GM18873 (cell line): ENCODE measurements around the gene EPS8L3.
"Not testable (repeated sequence)": the region's sequence is repeated elsewhere in the genome, so short reads cannot be mapped to it uniquely, and the experiment has no call there.

Source experiments
- ATAC-seq: cut with Tn5 transposase; IDR thresholded peaks from one replicate; pipeline ENCODE4 v1.9.1; 2021; ENCODE audit warnings: mild to moderate bottlenecking, moderate library complexity, moderate number of reproducible peaks; ENCODE audit not compliant: unreplicated experiment, low FRiP score

The EPS8L3 gene

DNA sequence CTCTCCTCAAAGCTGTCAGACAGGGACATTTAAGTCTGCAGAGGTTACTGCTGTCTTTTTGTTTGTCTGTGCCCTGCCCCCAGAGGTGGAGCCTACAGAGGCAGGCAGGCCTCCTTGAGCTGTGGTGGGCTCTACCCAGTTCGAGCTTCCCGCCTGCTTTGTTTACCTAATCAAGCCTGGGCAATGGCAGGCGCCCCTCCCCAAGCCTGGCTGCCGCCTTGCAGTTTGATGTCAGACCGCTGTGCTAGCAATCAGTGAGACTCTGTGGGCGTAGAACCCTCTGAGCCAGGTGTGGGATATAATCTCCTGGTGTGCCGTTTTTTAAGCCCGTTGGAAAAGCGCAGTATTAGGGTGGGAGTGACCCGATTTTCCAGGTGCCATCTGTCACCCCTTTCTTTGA is 15.4 kb downstream of the EPS8L3 start:
- not testable (repeated sequence) for ATAC-seq

DNA sequence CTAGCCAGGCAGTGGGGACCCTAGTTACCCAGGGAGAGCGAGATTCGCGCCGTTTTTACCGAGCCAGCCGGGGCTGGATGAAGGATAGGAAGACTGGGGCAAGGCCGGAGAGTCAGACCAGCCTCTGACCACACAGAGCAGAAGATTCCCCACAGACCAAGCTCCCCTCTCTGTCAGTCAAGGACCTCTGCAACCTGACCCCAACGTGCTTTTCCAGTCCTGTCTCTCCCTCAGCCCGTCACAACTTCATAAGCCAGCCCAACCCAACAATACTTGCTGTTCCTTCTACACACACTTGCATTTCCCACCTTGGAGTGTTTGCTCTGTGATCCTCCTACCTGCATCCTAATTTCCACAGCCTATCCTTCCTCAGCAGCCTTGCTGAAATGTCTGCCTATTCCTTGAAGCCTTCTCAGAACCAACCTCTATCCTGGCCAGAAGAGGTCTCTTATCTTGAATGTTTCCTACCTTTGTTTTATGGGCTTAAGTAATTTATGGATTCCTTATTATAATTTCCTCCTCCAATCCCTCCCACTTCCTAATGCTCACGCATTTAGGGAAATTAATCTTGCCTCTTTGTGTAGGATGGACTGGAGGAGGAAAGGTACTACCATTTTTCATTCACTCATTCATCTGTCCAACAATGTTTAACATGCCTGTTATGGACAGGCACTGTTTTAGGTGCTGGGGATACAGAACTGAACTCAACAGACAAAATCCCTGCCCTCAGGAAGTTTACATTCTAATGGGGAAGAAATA is 22.9 kb downstream of the EPS8L3 start, which contains the start of gene GSTM3:
Gene GSTM3 (minus strand): TSS at position 424 of the 759 bp plus-strand sequence. CDS start 751 bp downstream, outside the sequence.
- ATAC-seq = no peak

DNA sequence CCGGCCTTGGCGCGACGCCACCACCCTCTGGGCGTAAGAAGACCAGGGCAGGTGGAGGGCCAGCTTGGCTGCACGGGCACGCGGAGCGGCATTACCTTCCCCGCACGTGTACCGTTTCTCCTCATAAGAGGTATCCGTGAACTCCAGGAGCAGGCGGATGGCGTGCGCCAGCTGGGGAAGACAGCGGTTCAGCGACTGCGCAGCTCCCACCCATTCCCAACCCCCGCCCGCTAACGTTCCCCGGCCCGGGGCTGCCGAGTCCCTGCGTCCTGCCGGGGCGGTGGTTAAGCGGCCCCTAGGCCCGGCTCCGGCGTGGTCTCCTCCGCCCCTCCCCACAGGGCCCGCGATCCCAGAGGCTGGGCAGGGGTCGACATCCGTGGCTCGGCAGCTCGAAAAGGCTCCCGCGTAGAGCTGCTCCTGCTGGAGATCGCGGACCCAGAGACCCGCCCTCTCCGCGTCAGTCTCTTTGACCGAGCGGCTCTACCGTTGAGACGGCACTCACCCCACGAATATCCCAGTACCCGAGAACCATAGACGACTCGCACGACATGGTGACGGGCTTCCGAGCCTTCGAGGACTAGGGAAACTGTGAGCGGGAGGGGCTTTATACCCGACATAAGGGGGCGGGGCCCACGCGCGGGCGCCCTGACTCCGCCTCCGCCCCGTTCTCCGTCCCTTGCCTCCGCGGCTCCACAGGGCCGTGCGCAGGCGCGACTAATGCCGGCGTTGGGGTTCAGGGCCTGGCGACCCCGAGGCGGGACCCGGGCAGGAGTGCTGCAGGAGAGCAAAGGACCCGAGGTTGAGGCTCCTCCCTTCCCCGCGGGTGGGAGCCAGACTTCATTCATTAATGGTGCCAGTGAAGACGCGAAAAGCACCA is 23.7 kb downstream of the EPS8L3 start:
- peak; percentile 64 for ATAC-seq

DNA sequence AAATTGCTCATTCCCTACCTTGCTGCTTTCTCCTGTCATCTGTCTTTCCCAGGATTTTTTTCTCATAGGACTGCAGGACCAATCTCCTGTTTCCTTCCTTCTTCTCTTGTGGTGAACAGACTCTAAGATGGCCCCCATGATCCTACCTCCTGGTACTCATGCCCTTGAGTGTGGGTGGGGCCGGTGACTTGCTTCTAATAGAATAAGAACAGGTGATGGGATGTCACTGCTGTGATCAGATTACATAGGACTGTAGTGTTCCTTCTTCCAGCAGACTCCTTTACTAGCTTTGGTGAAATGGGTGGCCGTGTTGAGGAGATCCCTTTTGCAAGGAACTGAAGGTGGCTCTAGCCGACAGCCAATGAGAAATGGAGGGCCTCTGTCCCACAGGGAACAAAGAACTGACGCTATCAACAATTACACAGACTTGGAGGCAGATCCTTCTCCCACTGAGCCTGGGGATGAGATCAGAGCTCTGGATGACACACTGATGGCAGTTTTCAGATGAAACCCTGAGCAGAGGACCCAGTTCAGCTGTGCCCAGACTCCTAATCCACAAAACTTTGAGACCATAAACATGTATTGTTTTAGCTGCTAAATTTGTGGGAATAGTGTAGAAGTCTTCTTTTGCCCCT is 30.4 kb downstream of the EPS8L3 start:
- ATAC-seq = no peak

DNA sequence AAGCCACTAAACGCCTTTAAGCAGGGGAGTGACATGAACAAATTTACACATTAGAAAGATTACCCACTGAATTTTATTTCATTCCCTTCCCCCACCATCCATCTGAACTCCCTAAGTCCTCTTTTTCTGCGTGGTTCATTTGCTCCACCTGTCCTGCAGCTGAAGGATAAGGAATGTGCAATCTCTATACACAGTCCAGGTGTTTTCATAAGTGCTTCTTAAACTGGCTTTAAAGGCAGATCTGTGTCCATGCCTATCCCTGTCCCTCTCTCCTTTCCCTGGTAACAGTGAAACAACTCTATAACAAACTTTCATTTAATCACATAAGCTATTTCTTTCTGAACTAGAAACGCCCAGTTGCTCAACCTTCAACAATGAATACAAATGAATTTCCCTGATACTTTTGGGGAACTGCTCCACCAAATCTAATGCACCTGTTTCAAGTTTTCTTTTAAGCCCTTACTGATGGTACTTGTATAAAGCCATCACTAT is 31.3 kb downstream of the EPS8L3 start:
- no peak for ATAC-seq

DNA sequence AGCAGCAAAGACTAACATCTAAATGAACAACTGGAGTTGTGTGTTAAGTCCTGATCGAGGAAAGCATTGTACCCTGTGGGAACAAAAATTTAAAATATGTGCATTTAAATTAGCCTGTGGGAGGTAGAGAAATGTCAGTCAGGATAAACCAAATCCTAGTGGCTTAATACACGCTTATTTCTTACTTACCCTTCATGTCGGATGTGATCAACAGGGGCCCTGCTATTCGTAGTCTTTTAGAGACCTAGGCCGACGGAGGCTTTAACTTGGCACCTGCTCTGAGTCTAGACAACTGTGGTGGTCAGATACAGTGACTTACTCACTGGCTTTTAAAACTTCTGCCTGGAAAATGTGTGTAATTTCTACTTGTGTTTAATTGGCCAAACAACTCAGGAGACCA is 33.1 kb downstream of the EPS8L3 start:
- ATAC-seq = no peak

DNA sequence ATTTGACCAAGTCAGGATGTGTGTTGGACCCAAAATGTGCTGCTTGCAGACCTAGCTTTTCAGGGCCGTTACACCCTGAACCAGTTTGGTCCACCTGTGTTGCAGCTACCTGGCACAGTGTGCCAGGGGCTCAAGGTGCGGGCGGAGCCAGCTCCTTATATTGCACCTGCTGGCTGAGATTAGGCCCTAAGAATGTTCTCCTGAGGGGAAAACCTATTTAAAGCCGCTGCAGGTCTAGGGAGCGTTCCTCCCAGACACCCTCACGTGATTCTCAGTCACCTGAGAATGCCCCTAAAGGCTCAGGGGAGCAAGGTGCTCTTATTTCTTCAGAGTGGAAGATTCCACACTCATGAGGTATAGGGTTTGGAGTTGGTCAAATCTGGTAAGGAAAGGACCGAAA is 34.9 kb downstream of the EPS8L3 start:
- ATAC-seq = no peak

DNA sequence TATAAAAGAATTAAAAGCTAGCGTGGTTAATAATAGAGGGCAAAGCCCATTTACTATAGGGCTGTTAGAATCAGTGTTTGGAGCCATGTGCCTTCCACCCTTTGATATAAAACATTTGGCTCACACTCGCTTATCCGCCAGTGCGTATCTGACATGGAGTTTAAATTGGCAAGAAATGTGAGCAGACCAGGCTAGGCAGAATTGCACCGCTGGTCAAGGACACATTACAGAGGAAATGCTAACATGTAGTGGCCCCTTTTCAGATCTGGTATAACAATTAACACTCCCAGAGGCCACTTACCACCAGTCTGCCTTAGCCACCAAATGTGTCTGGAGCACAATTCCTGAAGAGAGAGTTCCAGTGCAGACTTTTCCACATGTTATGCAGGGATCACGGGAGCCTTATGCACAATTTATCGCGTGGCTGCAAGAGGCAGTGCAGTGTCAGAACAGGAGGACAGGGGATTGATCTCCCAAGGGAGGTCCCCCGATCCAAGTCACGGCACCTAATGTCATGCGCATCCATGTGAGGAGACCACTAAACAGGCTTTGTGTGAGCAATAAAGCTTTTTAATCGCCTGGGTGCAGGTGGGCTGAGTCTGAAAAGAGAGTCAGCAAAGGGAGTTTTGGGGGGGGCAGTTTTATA is 36.9 kb downstream of the EPS8L3 start:
- ATAC-seq = no peak

DNA sequence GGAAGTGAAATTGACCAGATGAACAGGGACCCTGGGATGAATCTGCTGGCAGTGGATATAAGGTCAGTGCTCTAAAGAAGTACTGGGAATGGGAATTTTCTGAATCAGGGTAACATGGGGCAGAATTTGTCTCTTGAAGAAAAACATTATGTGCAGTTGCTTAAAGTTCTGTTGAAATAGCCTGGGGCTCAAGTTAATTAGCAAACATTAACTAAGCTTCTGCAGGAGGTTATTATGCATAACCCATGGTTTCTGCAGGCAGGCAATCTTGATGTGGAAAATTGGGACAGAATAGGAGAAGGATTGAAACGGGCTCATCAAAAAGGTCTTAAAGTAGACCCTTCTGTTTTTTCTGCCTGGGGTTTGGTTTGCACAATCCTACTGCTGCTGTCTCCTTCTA is 37.7 kb downstream of the EPS8L3 start:
- no peak for ATAC-seq

DNA sequence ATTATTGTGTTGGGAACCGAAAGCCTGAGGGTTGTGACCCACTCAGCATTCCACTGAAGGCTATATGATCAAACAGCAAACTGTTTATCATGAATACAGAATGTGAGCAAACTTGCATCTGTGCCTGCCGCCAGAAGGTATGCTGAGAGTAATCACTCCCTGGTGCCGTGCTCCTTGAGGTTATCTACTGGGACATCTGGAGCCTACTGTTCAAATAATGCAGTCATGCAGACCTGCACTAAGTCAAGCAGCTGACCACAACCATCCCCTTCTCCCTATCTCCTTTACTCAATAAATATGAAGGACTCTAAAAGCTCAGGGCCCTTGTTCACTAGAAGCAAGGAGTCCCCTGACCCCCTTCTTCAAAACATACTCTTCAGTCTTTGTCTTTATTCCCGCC is 38.2 kb downstream of the EPS8L3 start:
- ATAC-seq = no peak

DNA sequence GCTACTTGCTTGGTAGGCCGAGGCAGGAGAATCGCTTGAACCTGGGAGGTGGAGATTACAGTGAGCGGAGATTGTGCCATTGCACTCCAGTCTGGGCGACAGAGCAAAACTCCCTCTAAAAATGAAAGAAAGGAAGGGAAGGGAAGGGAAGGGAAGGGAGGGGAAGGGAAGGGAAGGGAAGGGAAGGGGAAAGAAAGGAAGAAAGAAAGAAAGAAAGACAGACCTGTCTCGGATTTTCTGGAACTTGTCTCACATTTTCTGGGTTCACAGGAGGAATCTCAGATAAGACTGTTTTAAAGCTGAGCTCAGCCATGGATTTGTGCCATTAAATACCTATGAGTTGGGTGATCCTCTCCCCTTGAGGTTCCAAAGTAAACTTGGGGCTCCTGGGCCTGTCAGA is 38.8 kb downstream of the EPS8L3 start:
- ATAC-seq = no peak

DNA sequence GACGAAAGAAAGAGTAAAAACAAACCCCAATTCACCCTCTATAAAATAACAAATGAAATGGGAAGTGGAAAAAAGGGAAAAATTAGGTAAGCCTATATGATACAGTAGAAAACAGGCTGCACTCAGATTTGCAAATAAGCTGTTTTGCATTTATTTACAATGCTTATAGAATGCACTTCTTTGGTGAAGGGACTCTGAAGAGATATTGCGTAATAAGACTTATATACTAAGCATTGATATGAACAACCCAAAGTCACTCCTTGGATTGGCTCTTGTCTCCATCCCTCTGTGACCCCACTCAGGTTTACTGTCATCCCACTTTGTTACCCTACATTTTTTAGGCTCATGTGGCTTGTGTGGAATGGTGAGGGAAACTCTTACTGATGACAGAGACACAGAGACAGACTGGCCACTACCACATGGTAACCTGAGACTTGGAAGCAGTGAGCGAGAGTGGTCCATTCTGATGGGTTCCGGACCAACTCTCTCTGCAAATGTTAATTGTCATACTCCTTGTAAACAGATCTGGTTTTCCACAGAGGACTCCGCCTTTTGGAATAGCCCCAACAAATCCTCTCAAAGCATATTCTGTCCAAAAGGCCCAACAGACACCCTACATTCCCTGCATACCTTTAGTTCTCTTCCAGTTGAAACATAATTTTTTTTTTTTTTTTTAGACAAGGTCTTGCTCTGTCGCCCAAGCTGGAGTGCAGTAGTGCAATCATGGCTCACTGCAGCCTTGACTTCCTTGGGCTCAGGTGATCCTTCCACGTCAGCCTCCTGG is 40.6 kb downstream of the EPS8L3 start:
- ATAC-seq = no peak

DNA sequence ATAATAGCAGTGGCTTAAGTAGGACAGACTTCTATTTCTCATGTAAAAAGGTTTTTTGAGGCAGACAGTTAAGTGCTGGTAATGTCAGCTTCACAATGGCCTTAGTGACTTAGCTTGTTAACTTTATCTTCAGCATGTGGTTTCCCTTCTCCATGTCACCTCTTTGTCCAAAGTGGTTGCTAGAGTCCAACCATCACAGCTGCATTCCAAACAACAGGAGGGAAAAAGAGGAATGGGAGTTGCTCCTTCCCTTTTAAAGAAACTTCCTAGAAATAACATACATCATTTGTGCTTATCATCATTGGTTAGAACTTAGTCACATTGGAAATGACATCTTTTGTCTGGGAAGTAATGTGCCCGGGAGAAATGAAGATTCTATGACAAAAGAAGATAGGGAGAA is 41.8 kb downstream of the EPS8L3 start:
- ATAC-seq = no peak

DNA sequence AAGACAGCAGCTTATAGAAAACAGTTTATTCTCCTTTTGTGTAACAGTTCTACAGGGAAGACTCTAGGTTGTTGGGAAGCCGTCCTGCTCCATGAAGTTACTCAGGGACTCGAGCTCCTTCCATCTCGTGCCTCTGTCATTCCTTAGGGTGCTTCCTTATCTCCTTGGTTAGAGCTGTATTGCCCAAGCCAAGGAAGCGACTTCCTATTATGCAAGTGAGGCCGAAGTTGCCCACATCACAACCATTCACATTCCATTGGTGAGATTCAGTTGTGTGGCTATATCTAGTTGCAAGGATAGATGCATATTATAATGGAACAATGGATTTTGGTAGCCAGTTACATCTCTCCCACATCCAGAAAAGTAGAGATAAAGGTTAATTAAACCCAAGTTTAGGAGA is 42.7 kb downstream of the EPS8L3 start:
- no peak for ATAC-seq

DNA sequence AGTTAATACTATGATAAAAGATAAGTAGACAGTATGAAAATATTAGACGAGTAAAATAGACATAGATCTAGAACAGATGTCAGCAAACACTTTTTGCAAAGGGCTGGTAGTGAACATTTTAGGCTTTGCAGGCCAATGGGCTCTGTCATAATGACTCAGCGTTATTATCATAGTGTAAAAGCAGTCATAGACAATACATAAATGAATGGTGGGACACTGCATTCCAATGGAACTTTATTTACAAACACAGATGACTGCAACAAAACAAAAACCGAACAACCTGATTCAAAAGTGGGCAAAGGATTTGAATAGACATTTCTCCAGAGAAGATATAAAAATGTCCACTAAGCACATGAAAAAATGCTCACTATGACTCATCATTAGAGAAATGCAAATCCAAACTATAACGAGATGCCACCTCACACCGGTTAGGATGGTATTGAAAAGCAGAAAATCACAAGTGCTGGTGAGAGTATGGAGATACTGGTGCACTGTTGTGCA is 44.3 kb downstream of the EPS8L3 start:
- peak; percentile 56 for ATAC-seq

DNA sequence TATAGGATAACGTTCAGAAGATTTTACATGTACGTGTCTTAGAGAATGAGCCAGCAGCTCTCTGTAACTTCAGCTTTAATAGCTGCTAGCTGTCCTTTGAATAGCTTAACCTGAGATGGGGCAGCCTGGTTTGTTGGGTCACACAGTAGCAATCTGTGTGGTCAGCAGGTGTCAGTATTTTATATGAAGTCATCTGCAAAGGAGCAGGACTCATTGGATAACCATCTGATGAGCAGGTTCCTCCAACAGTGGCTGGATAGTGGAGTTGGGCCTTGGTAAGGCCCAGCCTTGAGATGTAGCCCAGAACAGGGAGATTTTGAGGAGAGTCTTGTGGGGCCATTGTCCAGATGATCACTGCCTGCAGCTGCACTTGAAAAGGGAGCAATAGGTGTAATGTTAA is 45.2 kb downstream of the EPS8L3 start:
- no peak for ATAC-seq

DNA sequence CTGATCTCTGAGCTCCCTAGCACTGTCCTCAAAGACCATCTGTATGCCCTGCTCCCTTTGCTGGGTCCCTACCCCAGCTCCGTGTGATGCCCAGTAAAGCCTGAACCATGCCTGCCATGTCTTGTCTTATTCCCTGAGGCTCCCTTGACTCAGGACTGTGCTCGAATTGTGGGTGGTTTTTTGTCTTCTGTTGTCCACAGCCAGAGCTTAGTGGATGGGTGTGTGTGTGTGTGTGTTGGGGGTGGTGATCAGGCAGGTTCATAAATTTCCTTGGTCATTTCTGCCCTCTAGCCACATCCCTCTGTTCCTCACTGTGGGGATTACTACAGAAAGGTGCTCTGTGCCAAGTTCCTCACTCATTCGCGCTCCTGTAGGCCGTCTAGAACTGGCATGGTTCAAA is 46.0 kb downstream of the EPS8L3 start:
- no peak for ATAC-seq

DNA sequence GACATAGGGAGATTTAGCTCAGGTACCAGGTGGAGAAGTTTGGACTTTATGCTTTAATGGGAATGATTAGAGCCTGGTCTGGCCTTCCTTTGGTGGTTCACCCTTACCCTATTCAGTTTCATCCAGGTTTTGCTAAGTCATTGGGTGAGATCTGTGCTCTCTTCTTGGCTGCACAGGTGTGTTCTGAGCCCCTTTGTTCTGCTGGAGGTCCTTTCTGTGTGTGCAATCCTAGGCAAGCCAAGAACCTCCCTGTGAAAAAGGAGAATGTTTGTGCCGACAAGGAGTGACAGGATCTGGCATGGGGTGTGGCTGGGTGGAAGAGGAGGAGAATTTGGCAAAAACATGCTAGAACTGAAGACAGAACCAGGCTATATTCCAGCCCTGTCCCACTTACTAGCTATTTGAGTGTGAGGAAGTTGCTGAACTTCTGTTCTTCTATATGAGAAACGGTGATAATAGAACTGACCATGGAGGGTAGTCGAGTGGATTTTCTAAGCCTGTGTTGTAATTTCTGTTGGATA is 47.1 kb downstream of the EPS8L3 start:
- no peak for ATAC-seq

DNA sequence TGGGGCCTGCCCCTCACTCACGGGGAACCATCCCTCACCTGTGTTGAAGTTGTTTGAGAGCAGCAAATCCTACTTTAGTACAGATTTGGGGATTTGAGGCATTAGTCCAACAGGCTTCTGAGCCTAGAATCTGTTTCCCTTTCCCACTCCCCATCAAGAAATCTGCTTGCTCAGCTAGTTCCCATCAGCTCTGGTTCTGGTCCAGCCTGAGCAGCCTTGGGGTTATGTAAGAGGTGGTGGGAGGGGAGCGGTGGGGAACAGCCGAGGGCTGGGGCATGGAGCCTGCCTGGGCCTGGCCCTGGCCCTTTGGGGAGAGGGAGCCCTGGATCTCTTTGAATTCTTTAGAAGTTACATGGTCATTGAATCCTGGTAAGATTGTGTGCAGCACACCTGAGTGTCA is 47.6 kb downstream of the EPS8L3 start:
- no peak for ATAC-seq
